NT2/D1 (cell line): ENCODE data around the gene EDA.
A peak's percentile ranks its signal among the peaks of the same experiment; 100 is the strongest.
"Not testable (repeated sequence)": the region's sequence is repeated elsewhere in the genome, so short reads cannot be mapped to it uniquely, and the experiment has no call there.

Source experiments
- DNase-seq: peaks from one replicate; pipeline ENCODE4 v3.0.0-alpha.2; 2011; ENCODE audit warnings: low read depth, low spot score
- H3K27me3 ChIP-seq: 2 replicates; pipeline ENCODE4 v1.6.0; 2011; ENCODE audit warnings: mild to moderate bottlenecking; ENCODE audit not compliant: insufficient read length, insufficient read depth
- H3K36me3 ChIP-seq: 2 replicates; pipeline ENCODE4 v1.6.1; 2011; ENCODE audit warnings: mild to moderate bottlenecking, low read length, mixed read lengths; ENCODE audit not compliant: insufficient read depth, insufficient read length
- H3K4me1 ChIP-seq: 2 replicates; pipeline ENCODE4 v1.5.1; 2011; ENCODE audit not compliant: insufficient read depth, insufficient read length
- H3K4me3 ChIP-seq: 2 replicates; pipeline ENCODE4 v1.5.1; 2011; ENCODE audit warnings: low read depth; ENCODE audit not compliant: insufficient read length
- H3K9ac ChIP-seq: 2 replicates; pipeline ENCODE4 v1.6.0; 2011; ENCODE audit warnings: low read depth; ENCODE audit not compliant: insufficient read length
- H3K9me3 ChIP-seq: 2 replicates; pipeline ENCODE4 v1.5.1; 2011; ENCODE audit warnings: mild to moderate bottlenecking, low read length; ENCODE audit not compliant: insufficient read depth
- SUZ12 ChIP-seq: IDR thresholded peaks from 2 replicates; pipeline ENCODE4 v1.6.1; 2011; ENCODE audit not compliant: insufficient read length, insufficient read depth; ENCODE audit errors: extremely low read depth
- YY1 ChIP-seq: IDR thresholded peaks from 2 replicates; pipeline ENCODE4 v1.6.1; 2011; ENCODE audit not compliant: insufficient read length, insufficient read depth
- ZNF274 ChIP-seq: IDR thresholded peaks from 2 replicates; pipeline ENCODE4 v1.6.1; 2011; ENCODE audit warnings: mild to moderate bottlenecking, low read depth, low read length

The EDA gene

GRCh38 chrX:69795702-69796101 is 179.8 kb downstream of the EDA start:
- H3K27me3 ChIP-seq, result no peaks in the 10 kb centered on the region
- no peaks in the 10 kb centered on the region for H3K4me1 ChIP-seq
- no peaks in the 10 kb centered on the region for H3K36me3 ChIP-seq
- no peak overlapping the region for H3K9ac ChIP-seq
- H3K4me3 ChIP-seq, result no peak overlapping the region
- TF ChIP-seq ZNF274, result no peak
- no peak for DNase-seq
- H3K9me3 ChIP-seq, result no peaks in the 10 kb centered on the region

- TF ChIP-seq SUZ12 (no peak), ZNF274 (no peak), YY1 (no peak)
- DNase-seq, result no peak
- Histone ChIP-seq H3K4me3 (no peak overlapping the region), H3K36me3 (no peaks in the 10 kb centered on the region), H3K27me3 (no peaks in the 10 kb centered on the region), H3K9me3 (no peaks in the 10 kb centered on the region), H3K4me1 (no peaks in the 10 kb centered on the region), H3K9ac (no peak overlapping the region)
Measured at GRCh38 chrX:69807400-69807799, 191.5 kb downstream of the EDA start.

GRCh38 chrX:69808375-69808774 is 192.5 kb downstream of the EDA start:
- no peaks in the 10 kb centered on the region for H3K27me3 ChIP-seq
- no peak for TF ChIP-seq SUZ12
- no peaks in the 10 kb centered on the region for H3K36me3 ChIP-seq
- H3K9ac ChIP-seq, result no peak overlapping the region
- no peaks in the 10 kb centered on the region for H3K4me1 ChIP-seq
- no peak overlapping the region for H3K4me3 ChIP-seq
- H3K9me3 ChIP-seq, result no peaks in the 10 kb centered on the region
- no peak for DNase-seq

- Histone ChIP-seq H3K36me3 (no peaks in the 10 kb centered on the region), H3K9ac (no peak overlapping the region), H3K4me3 (no peak overlapping the region), H3K27me3 (no peaks in the 10 kb centered on the region), H3K9me3 (no peaks in the 10 kb centered on the region), H3K4me1 (no peaks in the 10 kb centered on the region)
- DNase-seq, result no peak
- no peak for TF ChIP-seq SUZ12
- TF ChIP-seq ZNF274, result no peak
- no peak for TF ChIP-seq YY1
Measured at GRCh38 chrX:69813677-69814076, 197.8 kb downstream of the EDA start.

GRCh38 chrX:69815063-69815462 is 199.2 kb downstream of the EDA start:
- TF ChIP-seq YY1, result no peak
- no peak for TF ChIP-seq ZNF274
- no peak for TF ChIP-seq SUZ12
- Histone ChIP-seq H3K4me3 (no peak overlapping the region), H3K27me3 (no peaks in the 10 kb centered on the region), H3K9ac (no peak overlapping the region), H3K36me3 (no peaks in the 10 kb centered on the region), H3K4me1 (no peaks in the 10 kb centered on the region), H3K9me3 (no peaks in the 10 kb centered on the region)
- peak; percentile 6 for DNase-seq

- Histone ChIP-seq H3K36me3 (no peaks in the 10 kb centered on the region), H3K4me3 (no peak overlapping the region), H3K27me3 (no peaks in the 10 kb centered on the region), H3K9ac (no peak overlapping the region), H3K9me3 (no peaks in the 10 kb centered on the region), H3K4me1 (no peaks in the 10 kb centered on the region)
- no peak for DNase-seq
- TF ChIP-seq ZNF274 (no peak), YY1 (no peak), SUZ12 (no peak)
Measured at GRCh38 chrX:69815519-69815918, 199.6 kb downstream of the EDA start.

- H3K27me3 ChIP-seq, result no peaks in the 10 kb centered on the region
- no peak overlapping the region for H3K4me3 ChIP-seq
- no peak for TF ChIP-seq ZNF274
- TF ChIP-seq SUZ12, result no peak
- TF ChIP-seq YY1, result no peak
- H3K9ac ChIP-seq, result no peak overlapping the region
- H3K36me3 ChIP-seq, result no peaks in the 10 kb centered on the region
- no peaks in the 10 kb centered on the region for H3K9me3 ChIP-seq
- H3K4me1 ChIP-seq, result no peaks in the 10 kb centered on the region
- DNase-seq, result no peak
Measured at GRCh38 chrX:69844636-69845035, 228.7 kb downstream of the EDA start.

GRCh38 chrX:69859999-69860398 is 244.1 kb downstream of the EDA start:
- H3K9ac ChIP-seq, H3K4me1 ChIP-seq, DNase-seq, H3K36me3 ChIP-seq, H3K4me3 ChIP-seq, H3K9me3 ChIP-seq, H3K27me3 ChIP-seq: not testable (repeated sequence)
